HG03520 (cell line): ENCODE measurements around the gene HIBCH.
"Not testable (repeated sequence)": the region's sequence is repeated elsewhere in the genome, so short reads cannot be mapped to it uniquely, and the experiment has no call there.

ENCODE experiments used
- ATAC-seq: cut with Tn5 transposase; IDR thresholded peaks from one replicate; pipeline ENCODE4 v1.9.1; 2021; ENCODE audit warnings: mild to moderate bottlenecking, moderate library complexity; ENCODE audit not compliant: unreplicated experiment

Gene HIBCH

GRCh38 chr2:190319555-190320498 is at the start of gene HIBCH:
Gene HIBCH (minus strand): TSS chr2:190319826. CDS start chr2:190319750, 76 bp downstream.
- ATAC-seq = peak; percentile 85

GRCh38 chr2:190367091-190367490 is 47.5 kb upstream of the HIBCH start:
- no peak for ATAC-seq

GRCh38 chr2:190366248-190366753 is 46.7 kb upstream of the HIBCH start:
- ATAC-seq = no peak

- no peak for ATAC-seq
These were observed 46.0 kb upstream of the HIBCH start for GRCh38 chr2:190365499-190366204.

- ATAC-seq = no peak
These were observed 43.3 kb upstream of the HIBCH start for GRCh38 chr2:190362894-190363293.

- ATAC-seq = no peak
These were observed 41.9 kb upstream of the HIBCH start for GRCh38 chr2:190361572-190361971.

GRCh38 chr2:190360965-190361364 is 41.3 kb upstream of the HIBCH start:
- ATAC-seq = no peak

- ATAC-seq = no peak
These were observed 40.9 kb upstream of the HIBCH start for GRCh38 chr2:190360561-190360960.

GRCh38 chr2:190358655-190359448 is 39.2 kb upstream of the HIBCH start:
- ATAC-seq = not testable (repeated sequence)

GRCh38 chr2:190357600-190357999 is 38.0 kb upstream of the HIBCH start:
- no peak for ATAC-seq

- ATAC-seq = no peak
These were observed 36.5 kb upstream of the HIBCH start for GRCh38 chr2:190355968-190356644.

GRCh38 chr2:190354003-190354690 is 34.5 kb upstream of the HIBCH start:
- ATAC-seq = no peak

GRCh38 chr2:190353537-190353899 is 33.9 kb upstream of the HIBCH start:
- ATAC-seq = no peak

- ATAC-seq = no peak
These were observed 33.3 kb upstream of the HIBCH start for GRCh38 chr2:190352668-190353536.

- ATAC-seq = no peak
These were observed 32.3 kb upstream of the HIBCH start for GRCh38 chr2:190351955-190352354.

GRCh38 chr2:190350371-190350770 is 30.7 kb upstream of the HIBCH start:
- ATAC-seq = no peak

- ATAC-seq = peak; percentile 56
These were observed 24.7 kb upstream of the HIBCH start for GRCh38 chr2:190344276-190344827.

GRCh38 chr2:190343536-190344275 is 24.1 kb upstream of the HIBCH start, which contains the start of gene INPP1:
Gene INPP1 (plus strand): TSS chr2:190343589. CDS start chr2:190360103, 16,514 bp downstream.
- peak; percentile 49 for ATAC-seq
